ENCODE results near the gene CCDC187. TPM values are rescaled to one million over a fixed set of nuclear protein-coding genes. Genes with fewer than 3 reads are reported as not detected.

CCDC187 gene
- total RNA-seq, 1 experiment from 2014 or later: not detected

DNA sequence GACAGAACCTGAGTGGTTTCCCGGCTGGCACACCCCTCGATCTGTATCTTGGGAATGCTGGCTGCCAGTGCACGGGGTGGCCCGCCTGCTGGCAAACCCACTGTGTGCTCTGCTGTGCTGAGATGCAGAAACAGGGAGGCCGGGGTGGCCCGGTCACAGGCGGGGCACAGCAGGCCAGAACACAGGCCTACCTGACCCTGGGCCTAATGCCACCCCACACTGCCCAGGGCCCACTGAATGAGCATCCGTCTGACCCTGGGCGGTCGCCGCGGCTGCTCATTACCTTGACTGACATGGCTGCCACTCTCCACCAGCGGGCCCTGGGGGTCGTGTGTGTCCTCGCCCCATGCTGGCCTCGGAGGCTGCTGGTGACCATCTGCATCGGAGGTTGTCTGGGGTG is 44.1 kb downstream of the CCDC187 start:
- POLR2A ChIA-PET (ENCODE audit: low non-redundant PET): no interaction called here
- no TSS peak for BruUV-seq (replicated peaks)

DNA sequence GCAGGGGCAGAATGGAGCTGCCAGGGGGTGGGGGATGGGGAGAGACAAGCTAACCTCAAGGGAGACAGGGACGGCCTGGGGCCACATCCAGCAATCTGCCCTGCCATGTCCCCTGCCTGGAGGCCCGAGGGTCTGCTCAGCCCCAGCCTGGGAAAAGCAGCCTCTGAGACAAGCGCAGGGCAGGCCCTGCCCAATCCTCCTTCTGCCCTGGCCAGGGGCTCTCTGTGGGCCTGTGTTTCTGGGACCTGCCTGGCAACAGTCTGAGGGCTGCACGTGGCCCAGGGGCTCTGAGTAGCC is 44.4 kb downstream of the CCDC187 start:
- CTCF ChIA-PET: no interaction called here

More for the DNA sequence above, 44.1 kb downstream of the CCDC187 start:
- Histone ChIP-seq H3K9me3 (ENCODE audit: low read depth, low read length, poor library complexity, severe bottlenecking) (no peaks in the 10 kb centered on the region), H3K36me3 (ENCODE audit: insufficient read depth, low read length, poor library complexity, severe bottlenecking) (no peaks in the 10 kb centered on the region), H3K27ac (ENCODE audit: low read depth, low read length, poor library complexity, severe bottlenecking) (no peak overlapping the region), H3K4me1 (ENCODE audit: insufficient read depth, low read length, poor library complexity, severe bottlenecking) (no peaks in the 10 kb centered on the region), H3K27me3 (replicated peaks; ENCODE audit: insufficient read depth, low read depth, low read length, poor library complexity) (no peaks in the 10 kb centered on the region), H3K4me3 (ENCODE audit: low read depth, low read length, poor library complexity, severe bottlenecking) (no peak overlapping the region)
- no peak for DNase-seq (ENCODE audit: low spot score)
- intact Hi-C loops (cut with micrococcal nuclease; ENCODE audit: unreplicated experiment): no loop called here
- TF ChIP-seq, protein P1, sequence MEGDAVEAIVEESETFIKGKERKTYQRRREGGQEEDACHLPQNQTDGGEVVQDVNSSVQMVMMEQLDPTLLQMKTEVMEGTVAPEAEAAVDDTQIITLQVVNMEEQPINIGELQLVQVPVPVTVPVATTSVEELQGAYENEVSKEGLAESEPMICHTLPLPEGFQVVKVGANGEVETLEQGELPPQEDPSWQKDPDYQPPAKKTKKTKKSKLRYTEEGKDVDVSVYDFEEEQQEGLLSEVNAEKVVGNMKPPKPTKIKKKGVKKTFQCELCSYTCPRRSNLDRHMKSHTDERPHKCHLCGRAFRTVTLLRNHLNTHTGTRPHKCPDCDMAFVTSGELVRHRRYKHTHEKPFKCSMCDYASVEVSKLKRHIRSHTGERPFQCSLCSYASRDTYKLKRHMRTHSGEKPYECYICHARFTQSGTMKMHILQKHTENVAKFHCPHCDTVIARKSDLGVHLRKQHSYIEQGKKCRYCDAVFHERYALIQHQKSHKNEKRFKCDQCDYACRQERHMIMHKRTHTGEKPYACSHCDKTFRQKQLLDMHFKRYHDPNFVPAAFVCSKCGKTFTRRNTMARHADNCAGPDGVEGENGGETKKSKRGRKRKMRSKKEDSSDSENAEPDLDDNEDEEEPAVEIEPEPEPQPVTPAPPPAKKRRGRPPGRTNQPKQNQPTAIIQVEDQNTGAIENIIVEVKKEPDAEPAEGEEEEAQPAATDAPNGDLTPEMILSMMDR (conservative IDR thresholded peaks at IDR 0.05; ENCODE audit: low read depth, low read length): no peak
- no peak for TF ChIP-seq EZH2 (IDR thresholded peaks at IDR 0.05; ENCODE audit: borderline replicate concordance, low read depth, low read length, poor library complexity, severe bottlenecking)
- CTCF ChIA-PET: no interaction called here

DNA sequence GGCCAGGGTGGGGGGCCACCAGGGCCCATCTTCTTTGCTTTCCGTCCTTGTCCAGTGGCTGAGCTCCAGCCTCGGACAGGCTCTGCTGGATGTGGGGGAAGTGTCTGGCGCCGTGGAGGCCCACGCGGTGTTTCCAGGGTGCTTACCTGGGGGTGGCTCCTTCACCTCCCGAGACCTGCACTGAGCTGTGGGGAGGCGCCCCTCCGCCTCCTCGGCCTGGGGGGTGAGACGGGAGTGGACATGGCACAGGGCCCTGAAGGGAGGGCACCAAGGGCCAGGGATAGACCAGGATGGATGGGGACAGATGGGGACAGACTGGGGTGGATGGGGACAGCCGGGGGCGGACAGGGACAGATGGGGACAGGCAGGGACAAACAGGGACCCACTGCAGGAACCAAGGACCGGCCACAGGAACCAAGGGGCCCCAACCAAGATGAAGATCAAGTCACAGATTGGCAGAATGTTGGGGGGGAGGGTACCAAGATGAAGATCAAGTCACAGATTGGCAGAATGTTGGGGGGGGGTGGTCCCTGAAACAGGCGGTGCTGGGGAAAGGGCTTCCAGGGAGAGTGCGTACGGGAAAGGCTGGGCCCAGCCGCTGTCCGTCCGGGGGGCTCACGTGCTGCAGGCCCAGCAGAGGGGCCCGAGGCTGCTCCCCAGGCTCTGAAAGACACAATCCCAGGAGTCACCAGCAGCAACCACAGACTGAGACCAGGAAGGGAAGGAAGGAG is 44.9 kb downstream of the CCDC187 start:
- POLR2A ChIA-PET (ENCODE audit: low non-redundant PET): no interaction called here
- no peaks in the 10 kb centered on the region for H3K36me3 ChIP-seq (ENCODE audit: insufficient read depth, low read length, poor library complexity, severe bottlenecking)
- H3K4me1 ChIP-seq (ENCODE audit: insufficient read depth, low read length, poor library complexity, severe bottlenecking): no peaks in the 10 kb centered on the region
- H3K27me3 ChIP-seq (replicated peaks; ENCODE audit: insufficient read depth, low read depth, low read length, poor library complexity): no peaks in the 10 kb centered on the region
- no peak overlapping the region for H3K4me3 ChIP-seq (ENCODE audit: low read depth, low read length, poor library complexity, severe bottlenecking)
- no peak overlapping the region for H3K27ac ChIP-seq (ENCODE audit: low read depth, low read length, poor library complexity, severe bottlenecking)
- intact Hi-C loops (cut with micrococcal nuclease; ENCODE audit: unreplicated experiment): no loop called here
- DNase-seq (ENCODE audit: low spot score): no peak
- H3K9me3 ChIP-seq (ENCODE audit: low read depth, low read length, poor library complexity, severe bottlenecking): no peaks in the 10 kb centered on the region
- BruUV-seq (replicated peaks): no TSS peak
- TF ChIP-seq, protein P1 (conservative IDR thresholded peaks at IDR 0.05; ENCODE audit: low read depth, low read length): no peak
- TF ChIP-seq EZH2 (IDR thresholded peaks at IDR 0.05; ENCODE audit: borderline replicate concordance, low read depth, low read length, poor library complexity, severe bottlenecking): no peak
- CTCF ChIA-PET: no interaction called here

More for the DNA sequence above, 44.4 kb downstream of the CCDC187 start:
- no peak for TF ChIP-seq EZH2 (IDR thresholded peaks at IDR 0.05; ENCODE audit: borderline replicate concordance, low read depth, low read length, poor library complexity, severe bottlenecking)
- TF ChIP-seq, protein P1 (conservative IDR thresholded peaks at IDR 0.05; ENCODE audit: low read depth, low read length): no peak
- BruUV-seq (replicated peaks): no TSS peak
- POLR2A ChIA-PET (ENCODE audit: low non-redundant PET): no interaction called here
- no peak for DNase-seq (ENCODE audit: low spot score)
- Histone ChIP-seq H3K27me3 (replicated peaks; ENCODE audit: insufficient read depth, low read depth, low read length, poor library complexity) (no peaks in the 10 kb centered on the region), H3K4me1 (ENCODE audit: insufficient read depth, low read length, poor library complexity, severe bottlenecking) (no peaks in the 10 kb centered on the region), H3K9me3 (ENCODE audit: low read depth, low read length, poor library complexity, severe bottlenecking) (no peaks in the 10 kb centered on the region), H3K36me3 (ENCODE audit: insufficient read depth, low read length, poor library complexity, severe bottlenecking) (no peaks in the 10 kb centered on the region), H3K4me3 (ENCODE audit: low read depth, low read length, poor library complexity, severe bottlenecking) (no peak overlapping the region), H3K27ac (ENCODE audit: low read depth, low read length, poor library complexity, severe bottlenecking) (no peak overlapping the region)
- intact Hi-C loops (cut with micrococcal nuclease; ENCODE audit: unreplicated experiment): no loop called here
